ENCODE data around the gene BARD1.

The BARD1 gene

DNA sequence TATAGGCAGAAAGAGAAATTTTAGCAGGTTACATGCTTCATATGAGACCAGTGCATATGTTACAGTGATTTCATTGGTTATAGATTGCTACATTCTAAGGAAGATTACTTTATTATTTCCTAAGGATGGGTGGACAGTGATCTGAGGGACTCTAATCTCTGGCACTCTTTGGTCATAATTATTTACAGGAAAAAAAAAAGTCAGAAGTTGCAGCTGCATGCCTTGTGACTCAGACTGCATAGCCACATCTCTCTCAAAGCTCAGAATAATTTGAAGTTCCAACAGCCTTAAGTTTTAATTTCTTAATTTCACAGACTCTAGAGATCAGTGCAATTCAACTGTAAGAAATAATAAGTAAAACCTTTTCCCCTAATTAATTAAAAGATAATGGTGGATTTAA, 27.1 kb upstream of the BARD1 start:
- no peaks in the 10 kb centered on the region for H3K4me1 Mint-ChIP-seq
- no peaks in the 10 kb centered on the region for H3K36me3 Mint-ChIP-seq (ENCODE audit: low read depth)
- TF ChIP-seq, protein P1, sequence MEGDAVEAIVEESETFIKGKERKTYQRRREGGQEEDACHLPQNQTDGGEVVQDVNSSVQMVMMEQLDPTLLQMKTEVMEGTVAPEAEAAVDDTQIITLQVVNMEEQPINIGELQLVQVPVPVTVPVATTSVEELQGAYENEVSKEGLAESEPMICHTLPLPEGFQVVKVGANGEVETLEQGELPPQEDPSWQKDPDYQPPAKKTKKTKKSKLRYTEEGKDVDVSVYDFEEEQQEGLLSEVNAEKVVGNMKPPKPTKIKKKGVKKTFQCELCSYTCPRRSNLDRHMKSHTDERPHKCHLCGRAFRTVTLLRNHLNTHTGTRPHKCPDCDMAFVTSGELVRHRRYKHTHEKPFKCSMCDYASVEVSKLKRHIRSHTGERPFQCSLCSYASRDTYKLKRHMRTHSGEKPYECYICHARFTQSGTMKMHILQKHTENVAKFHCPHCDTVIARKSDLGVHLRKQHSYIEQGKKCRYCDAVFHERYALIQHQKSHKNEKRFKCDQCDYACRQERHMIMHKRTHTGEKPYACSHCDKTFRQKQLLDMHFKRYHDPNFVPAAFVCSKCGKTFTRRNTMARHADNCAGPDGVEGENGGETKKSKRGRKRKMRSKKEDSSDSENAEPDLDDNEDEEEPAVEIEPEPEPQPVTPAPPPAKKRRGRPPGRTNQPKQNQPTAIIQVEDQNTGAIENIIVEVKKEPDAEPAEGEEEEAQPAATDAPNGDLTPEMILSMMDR (IDR thresholded peaks at IDR 0.05; ENCODE audit: unreplicated experiment in 3 of 3), result no peak

DNA sequence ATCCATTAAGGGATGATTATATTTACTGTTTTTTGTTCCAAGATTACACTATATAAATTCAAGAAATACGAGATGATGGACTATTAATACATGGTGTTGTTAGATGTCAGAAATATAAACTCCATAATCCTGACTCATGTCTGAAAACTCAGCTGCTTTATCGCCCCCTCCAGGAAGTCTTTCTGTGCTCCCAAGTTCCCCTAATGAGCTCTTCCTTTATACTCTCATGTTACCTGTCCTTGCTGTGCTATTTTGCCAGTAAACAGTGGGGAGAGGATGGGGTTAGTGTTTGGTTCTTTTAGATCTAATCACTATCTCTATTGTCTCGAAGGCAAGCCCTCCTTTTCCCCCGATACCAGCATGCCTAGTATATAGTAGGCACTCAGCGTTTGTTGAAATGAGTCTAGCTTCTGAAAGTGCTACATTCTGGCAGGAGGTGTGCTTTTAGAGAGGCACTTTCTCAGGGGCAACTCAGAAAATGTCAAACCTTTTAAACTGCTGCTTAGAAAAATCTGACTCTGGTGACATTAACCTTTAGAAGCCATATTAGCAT, 21.4 kb upstream of the BARD1 start:
- Mint-ChIP-seq H3K27me3 (ENCODE audit: low read depth) (no peaks in the 10 kb centered on the region), H3K4me1 (no peaks in the 10 kb centered on the region), H3K36me3 (ENCODE audit: low read depth) (no peaks in the 10 kb centered on the region), H3K9me3 (peaks cover 3% of the 10 kb centered on the region), H3K4me3 (no peak overlapping the region), H3K27ac (no peak overlapping the region)
- TF ChIP-seq, protein P1 (IDR thresholded peaks at IDR 0.05; ENCODE audit: unreplicated experiment in 3 of 3), result no peak

More for the DNA sequence above, 27.1 kb upstream of the BARD1 start:
- Mint-ChIP-seq H3K4me3 (no peak overlapping the region), H3K9me3 (peaks cover 3% of the 10 kb centered on the region), H3K27ac (no peak overlapping the region), H3K27me3 (ENCODE audit: low read depth) (no peaks in the 10 kb centered on the region)

DNA sequence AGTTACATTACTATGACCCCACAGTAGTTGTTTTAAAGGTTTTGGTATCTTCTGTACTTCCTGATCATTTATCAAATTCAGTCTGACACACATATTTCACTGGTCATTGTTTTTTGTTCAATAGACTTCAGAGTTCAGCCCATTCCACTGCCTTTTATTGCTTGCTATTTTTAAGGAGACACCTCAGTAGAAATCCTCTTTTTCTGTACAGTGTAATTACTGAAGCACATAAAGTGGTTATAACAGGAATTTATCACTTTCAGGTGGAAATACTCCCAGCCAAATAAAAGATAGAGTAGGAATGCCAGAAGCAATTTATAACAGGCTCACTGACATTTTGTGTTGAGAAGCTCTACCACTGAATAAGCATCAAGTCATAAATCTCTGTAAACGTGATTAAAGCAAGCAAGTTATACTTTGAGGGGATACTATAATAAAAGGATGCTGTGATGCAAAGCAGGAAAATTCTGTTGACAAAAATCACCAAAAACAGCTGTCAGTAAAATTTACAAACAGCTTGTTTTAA, 6.6 kb upstream of the BARD1 start:
- TF ChIP-seq, protein P1 (IDR thresholded peaks at IDR 0.05; ENCODE audit: unreplicated experiment in 3 of 3), result no peak

DNA sequence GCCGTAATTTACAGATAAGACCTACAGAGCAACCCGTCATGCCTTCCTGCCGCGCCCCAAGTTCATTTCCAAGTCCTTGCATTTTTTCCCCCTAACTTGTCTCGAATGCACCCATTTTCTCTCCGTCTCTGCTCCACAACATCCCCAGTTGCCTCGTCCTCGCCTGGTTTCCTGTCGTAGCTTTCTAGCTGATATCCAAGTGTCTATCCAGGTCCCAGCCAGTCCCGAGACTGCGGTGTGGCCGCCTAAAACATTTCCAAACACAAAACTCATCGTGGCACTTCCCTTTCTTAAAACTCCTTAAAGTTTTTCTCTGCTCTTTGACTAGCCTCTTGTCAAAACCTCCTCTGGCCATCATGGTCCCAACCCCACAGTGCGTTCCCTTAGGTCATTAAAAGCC, 1.2 kb upstream of the BARD1 start:
- peaks cover 23% of the 10 kb centered on the region for H3K4me1 Mint-ChIP-seq
- H3K9me3 Mint-ChIP-seq, result no peaks in the 10 kb centered on the region
- no peaks in the 10 kb centered on the region for H3K27me3 Mint-ChIP-seq (ENCODE audit: low read depth)
- TF ChIP-seq, protein P1 (IDR thresholded peaks at IDR 0.05; ENCODE audit: unreplicated experiment in 3 of 3), result no peak
- peaks cover 4% of the 10 kb centered on the region for H3K36me3 Mint-ChIP-seq (ENCODE audit: low read depth)
- H3K27ac Mint-ChIP-seq, result peak overlapping the region; percentile 80 to 97 (median 82)
- peak overlapping the region; percentile 95 to 97 (median 96) for H3K4me3 Mint-ChIP-seq

More for the DNA sequence above, 6.6 kb upstream of the BARD1 start:
- Mint-ChIP-seq H3K4me1 (peaks cover under 1% of the 10 kb centered on the region), H3K9me3 (no peaks in the 10 kb centered on the region), H3K36me3 (ENCODE audit: low read depth) (no peaks in the 10 kb centered on the region), H3K27me3 (ENCODE audit: low read depth) (no peaks in the 10 kb centered on the region), H3K27ac (peak overlapping the region in 1 of 3 experiments; percentile 39), H3K4me3 (no peak overlapping the region)

DNA sequence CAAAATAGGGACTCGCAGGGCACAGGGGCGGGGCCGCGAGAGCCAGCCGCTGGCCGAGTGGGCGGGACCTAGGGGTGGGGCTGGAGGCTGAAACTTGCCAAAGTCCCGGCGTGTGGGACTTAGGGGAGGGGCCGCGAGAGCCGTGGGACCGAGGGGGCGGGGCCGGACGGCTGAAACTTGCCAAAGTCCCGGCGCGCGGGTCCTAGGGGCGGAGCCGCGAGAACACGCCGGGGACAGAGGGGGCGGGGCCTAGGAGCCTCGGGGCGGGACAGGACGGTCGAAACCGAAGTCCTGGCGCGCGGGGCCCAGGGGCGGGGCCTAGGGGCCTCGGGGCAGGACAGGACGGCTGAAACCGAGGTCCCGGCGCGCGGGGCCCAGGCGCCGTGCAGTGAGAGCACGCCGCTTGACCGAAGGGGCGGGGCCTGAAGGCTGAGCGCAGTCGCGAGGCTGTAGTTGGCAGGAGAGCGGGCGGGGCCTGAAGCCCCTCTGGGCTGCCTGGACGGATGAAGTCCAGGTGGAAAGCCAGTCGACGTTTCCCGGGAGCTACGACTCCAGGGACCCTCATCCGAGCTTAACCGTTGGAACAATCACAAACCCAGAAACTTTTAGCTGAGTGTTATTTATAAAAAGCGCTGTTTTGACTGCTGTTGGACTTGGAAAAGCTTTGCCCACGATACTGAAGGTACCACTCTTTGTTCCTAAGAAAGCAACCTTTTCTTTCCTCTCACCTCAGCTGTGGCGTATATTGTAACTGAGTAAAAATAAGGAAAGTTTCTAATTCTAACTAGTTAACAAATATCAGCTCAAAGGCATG, 475 bp upstream of the BARD1 start:
- peak overlapping the region; percentile 95 to 97 (median 96) for H3K4me3 Mint-ChIP-seq
- no peaks in the 10 kb centered on the region for H3K27me3 Mint-ChIP-seq (ENCODE audit: low read depth)
- no peaks in the 10 kb centered on the region for H3K9me3 Mint-ChIP-seq
- H3K27ac Mint-ChIP-seq, result peak overlapping the region; percentile 80 to 97 (median 82)
- peaks cover 29% of the 10 kb centered on the region for H3K4me1 Mint-ChIP-seq
- TF ChIP-seq, protein P1 (IDR thresholded peaks at IDR 0.05; ENCODE audit: unreplicated experiment in 3 of 3), result no peak
- H3K36me3 Mint-ChIP-seq (ENCODE audit: low read depth), result peaks cover 9% of the 10 kb centered on the region
